ENCODE results near the gene CLSTN1. TPM values are rescaled to one million over a fixed set of nuclear protein-coding genes. Genes with fewer than 3 reads are reported as not detected.
A peak's percentile ranks its signal among the peaks of the same experiment; 100 is the strongest.

Gene CLSTN1
- total RNA-seq, 3 donors from 2014 or later (not counting 1 experiment from before 2014, with no cell fraction given) = 83.1 to 114 (median 94.5) TPM

DNA sequence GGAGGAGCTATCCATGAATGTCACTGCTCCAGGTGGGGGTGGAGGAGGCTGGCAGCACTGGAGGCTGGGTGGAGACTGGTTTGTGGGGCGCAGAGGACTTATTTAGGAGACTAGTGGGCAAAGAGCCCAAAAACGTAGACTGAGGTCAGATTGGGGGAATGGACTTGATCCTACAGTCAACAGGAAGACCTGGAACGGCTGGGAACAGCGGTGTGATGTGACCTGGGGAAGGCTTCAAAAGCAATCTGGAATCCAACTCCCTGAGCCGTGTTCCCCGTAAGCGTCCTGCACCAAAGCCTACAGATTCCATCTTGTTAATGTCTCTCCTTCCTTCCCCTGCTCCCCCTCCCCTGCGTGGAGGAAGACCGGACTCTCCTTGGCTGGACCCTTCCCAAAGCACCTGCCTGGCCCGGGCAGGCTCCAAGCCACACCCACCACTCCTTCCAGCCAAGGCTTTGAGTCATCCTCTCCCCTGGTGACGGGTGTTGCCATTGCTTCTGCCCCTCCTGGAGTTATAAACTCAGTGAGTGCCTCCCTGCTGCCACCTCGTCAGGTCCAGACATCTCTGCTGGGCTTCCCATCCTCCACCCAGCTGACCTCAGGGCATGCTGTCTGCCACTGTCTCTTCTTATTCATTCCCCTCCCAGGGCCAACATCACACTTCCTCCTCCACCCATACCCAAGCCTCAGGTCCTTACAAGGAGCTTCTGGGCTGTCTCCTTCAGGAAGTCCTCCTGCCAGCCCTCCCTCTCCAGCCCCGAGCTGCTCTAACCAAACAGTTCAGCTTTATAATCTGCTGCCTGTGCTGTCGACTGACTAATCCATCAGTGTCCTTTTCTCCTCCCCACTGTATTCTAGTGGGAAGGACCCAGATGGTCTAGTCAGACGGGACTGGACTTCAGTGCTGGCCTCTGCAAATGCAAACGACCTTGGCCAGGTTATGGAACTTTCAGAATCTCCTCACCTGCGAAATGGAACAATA lies 1.6 kb upstream of the CLSTN1 start:
- no peaks in the 10 kb centered on the region for H3K27me3 Mint-ChIP-seq (ENCODE audit: low read depth in 2 of 2)
- H3K36me3 ChIP-seq (ENCODE audit: control insufficient read depth, insufficient read depth, low read length) = no peaks in the 10 kb centered on the region
- peaks cover 35 to 39% of the 10 kb centered on the region in 2 donors for H3K4me1 Mint-ChIP-seq
- peaks cover 28% of the 10 kb centered on the region for H3K4me1 ChIP-seq (ENCODE audit: control insufficient read depth, insufficient read depth, low read length)
- TF ChIP-seq, protein P1, sequence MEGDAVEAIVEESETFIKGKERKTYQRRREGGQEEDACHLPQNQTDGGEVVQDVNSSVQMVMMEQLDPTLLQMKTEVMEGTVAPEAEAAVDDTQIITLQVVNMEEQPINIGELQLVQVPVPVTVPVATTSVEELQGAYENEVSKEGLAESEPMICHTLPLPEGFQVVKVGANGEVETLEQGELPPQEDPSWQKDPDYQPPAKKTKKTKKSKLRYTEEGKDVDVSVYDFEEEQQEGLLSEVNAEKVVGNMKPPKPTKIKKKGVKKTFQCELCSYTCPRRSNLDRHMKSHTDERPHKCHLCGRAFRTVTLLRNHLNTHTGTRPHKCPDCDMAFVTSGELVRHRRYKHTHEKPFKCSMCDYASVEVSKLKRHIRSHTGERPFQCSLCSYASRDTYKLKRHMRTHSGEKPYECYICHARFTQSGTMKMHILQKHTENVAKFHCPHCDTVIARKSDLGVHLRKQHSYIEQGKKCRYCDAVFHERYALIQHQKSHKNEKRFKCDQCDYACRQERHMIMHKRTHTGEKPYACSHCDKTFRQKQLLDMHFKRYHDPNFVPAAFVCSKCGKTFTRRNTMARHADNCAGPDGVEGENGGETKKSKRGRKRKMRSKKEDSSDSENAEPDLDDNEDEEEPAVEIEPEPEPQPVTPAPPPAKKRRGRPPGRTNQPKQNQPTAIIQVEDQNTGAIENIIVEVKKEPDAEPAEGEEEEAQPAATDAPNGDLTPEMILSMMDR (IDR thresholded peaks at IDR 0.05) = no peak
- H3K27ac Mint-ChIP-seq = peak overlapping the region; percentile 78 to 83
- peak; percentile 26 to 70 for DNase-seq
- intact Hi-C loops (cut with micrococcal nuclease) = no loop called here
- H3K27ac ChIP-seq (ENCODE audit: low read length) = peak overlapping the region; percentile 27
- ATAC-seq = peak in 2 of 3 donors; percentile 12 to 34
- H3K9me3 ChIP-seq (ENCODE audit: control insufficient read depth, insufficient read depth, low read length) = no peaks in the 10 kb centered on the region
- H3K36me3 Mint-ChIP-seq = no peaks in the 10 kb centered on the region
- no peaks in the 10 kb centered on the region for H3K27me3 ChIP-seq (ENCODE audit: control insufficient read depth, insufficient read depth, low read length)
- H3K4me3 ChIP-seq (ENCODE audit: low read length) = no peak overlapping the region
- H3K9me3 Mint-ChIP-seq = no peaks in the 10 kb centered on the region
- WGBS (ENCODE audit: insufficient coverage) = 38% methylated on average over 17 of the region's 17 CpGs
- peak overlapping the region; percentile 80 for H3K4me3 Mint-ChIP-seq

GRCh38 chr1:9824702-9825089 lies 931 bp upstream of the CLSTN1 start:
- Mint-ChIP-seq H3K4me3 (peak overlapping the region; percentile 80), H3K4me1 (peaks cover 35 to 40% of the 10 kb centered on the region in 2 donors), H3K27me3 (ENCODE audit: low read depth in 2 of 2) (no peaks in the 10 kb centered on the region), H3K9me3 (no peaks in the 10 kb centered on the region), H3K27ac (peak overlapping the region; percentile 78 to 83), H3K36me3 (no peaks in the 10 kb centered on the region)
- Histone ChIP-seq H3K36me3 (ENCODE audit: control insufficient read depth, insufficient read depth, low read length) (no peaks in the 10 kb centered on the region), H3K27me3 (ENCODE audit: control insufficient read depth, insufficient read depth, low read length) (no peaks in the 10 kb centered on the region), H3K9me3 (ENCODE audit: control insufficient read depth, insufficient read depth, low read length) (no peaks in the 10 kb centered on the region), H3K27ac (ENCODE audit: low read length) (peak overlapping the region; percentile 77), H3K4me3 (ENCODE audit: low read length) (peak overlapping the region; percentile 70), H3K4me1 (ENCODE audit: control insufficient read depth, insufficient read depth, low read length) (peaks cover 28% of the 10 kb centered on the region)
- intact Hi-C loops (cut with micrococcal nuclease) = loop anchor here (5.0 kb wide), 2 partner anchors 237 to 868 kb away; partner anchors contain the start of gene TMEM201
- ATAC-seq (no peak), DNase-seq (no peak)
- TF ChIP-seq, protein P1 (IDR thresholded peaks at IDR 0.05) = no peak
- WGBS (ENCODE audit: insufficient coverage) = 54% methylated on average over 12 of the region's 12 CpGs

GRCh38 chr1:9823693-9823942 lies 147 bp downstream of the CLSTN1 start:
- Mint-ChIP-seq H3K4me3 (peak overlapping the region; percentile 68), H3K36me3 (no peaks in the 10 kb centered on the region), H3K4me1 (peaks cover 35 to 40% of the 10 kb centered on the region in 2 donors), H3K27me3 (ENCODE audit: low read depth in 2 of 2) (no peaks in the 10 kb centered on the region), H3K27ac (peak overlapping the region in 1 of 2 donors; percentile 83), H3K9me3 (no peaks in the 10 kb centered on the region)
- Histone ChIP-seq H3K27ac (ENCODE audit: low read length) (no peak overlapping the region), H3K9me3 (ENCODE audit: control insufficient read depth, insufficient read depth, low read length) (no peaks in the 10 kb centered on the region), H3K36me3 (ENCODE audit: control insufficient read depth, insufficient read depth, low read length) (no peaks in the 10 kb centered on the region), H3K27me3 (ENCODE audit: control insufficient read depth, insufficient read depth, low read length) (no peaks in the 10 kb centered on the region), H3K4me1 (ENCODE audit: control insufficient read depth, insufficient read depth, low read length) (peaks cover 28% of the 10 kb centered on the region), H3K4me3 (ENCODE audit: low read length) (peak overlapping the region; percentile 68)
- intact Hi-C loops (cut with micrococcal nuclease) = loop anchor here (5.0 kb wide), 2 partner anchors 236 to 869 kb away; partner anchors contain the start of gene TMEM201
- ATAC-seq = peak; percentile 19 to 40 (median 25)
- TF ChIP-seq, protein P1 (IDR thresholded peaks at IDR 0.05) = no peak
- WGBS (ENCODE audit: insufficient coverage) = under 1% methylated on average over 40 of the region's 40 CpGs
- DNase-seq = no peak

Data from natural killer cell (primary cell).